Mesenchymal stem cell (in vitro differentiated cells and primary cell): ENCODE measurements around the gene MRPL1.
"Not testable (repeated sequence)": the region's sequence is repeated elsewhere in the genome, so short reads cannot be mapped to it uniquely, and the experiment has no call there.

Experiments used
- DNase-seq: peaks from one replicate; pipeline ENCODE4 v3.0.0-alpha.2; 2013
- H2AFZ ChIP-seq: one replicate; pipeline ENCODE4 v1.6.1; 2013; ENCODE audit warnings: low read depth, mild to moderate bottlenecking, control low read depth, inconsistent platforms, low read length, moderate library complexity
- H2AK5ac ChIP-seq: 2 replicates; pipeline ENCODE4 v1.6.1; 2013; ENCODE audit warnings: low read length, moderate library complexity, mild to moderate bottlenecking, inconsistent platforms; ENCODE audit not compliant: severe bottlenecking
- H2BK120ac ChIP-seq: one replicate; pipeline ENCODE4 v1.6.1; 2013; ENCODE audit warnings: low read depth, mild to moderate bottlenecking, inconsistent platforms, low read length, moderate library complexity
- H2BK12ac ChIP-seq, 2 experiments: one replicate each; pipeline ENCODE4 v1.6.1; 2013; ENCODE audit warnings: inconsistent platforms in 2 of 2, low read length in 2 of 2, mild to moderate bottlenecking in 2 of 2, moderate library complexity in 2 of 2, control low read depth in 1 of 2
- H2BK15ac ChIP-seq: one replicate; pipeline ENCODE4 v1.6.1; 2013; ENCODE audit warnings: mild to moderate bottlenecking, low read depth, inconsistent platforms; ENCODE audit not compliant: poor library complexity, severe bottlenecking
- H2BK5ac ChIP-seq: 2 replicates; pipeline ENCODE4 v1.6.1; 2013; ENCODE audit warnings: low read depth, mild to moderate bottlenecking, low read length, control low read depth, inconsistent platforms; ENCODE audit not compliant: poor library complexity, severe bottlenecking
- H3K14ac ChIP-seq, 2 experiments: one replicate each; pipeline ENCODE4 v1.6.1; 2013; ENCODE audit warnings: inconsistent platforms in 2 of 2, low read length in 2 of 2, control low read depth in 1 of 2, mild to moderate bottlenecking in 1 of 2, moderate library complexity in 1 of 2
- H3K18ac ChIP-seq, 2 experiments: one replicate each; pipeline ENCODE4 v1.6.1; 2013; ENCODE audit warnings: inconsistent platforms in 2 of 2, low read length in 2 of 2, control low read depth in 1 of 2, low read depth in 1 of 2, mild to moderate bottlenecking in 1 of 2
- H3K23ac ChIP-seq, 2 experiments: one replicate each; pipeline ENCODE4 v1.6.1; 2013; ENCODE audit warnings: inconsistent platforms in 2 of 2, low read length in 2 of 2, mild to moderate bottlenecking in 2 of 2, moderate library complexity in 2 of 2, control low read depth in 1 of 2
- H3K27ac ChIP-seq: 2 replicates; pipeline ENCODE4 v1.5.1; 2013; ENCODE audit warnings: mild to moderate bottlenecking, moderate library complexity, low read length, control low read depth, inconsistent platforms; ENCODE audit not compliant: poor library complexity, severe bottlenecking
- H3K27me3 ChIP-seq, 2 experiments: 2 replicates each; pipeline versions ENCODE4 v1.6.1 to v1.7.0; 2013; ENCODE audit warnings: low read length in 2 of 2, mild to moderate bottlenecking in 2 of 2, moderate library complexity in 2 of 2, control low read depth in 1 of 2, inconsistent platforms in 1 of 2; ENCODE audit not compliant: control insufficient read depth in 1 of 2, insufficient read depth in 1 of 2
- H3K36me3 ChIP-seq, 2 experiments: 2 replicates each; pipeline versions ENCODE4 v1.6.1 to v1.7.0; 2013; ENCODE audit warnings: low read length in 2 of 2, control low read depth in 1 of 2, inconsistent platforms in 1 of 2, low read depth in 1 of 2, mild to moderate bottlenecking in 1 of 2; ENCODE audit not compliant: insufficient read depth in 2 of 2, control insufficient read depth in 1 of 2
- H3K4ac ChIP-seq, 2 experiments: one replicate each; pipeline ENCODE4 v1.6.1; 2013; ENCODE audit warnings: inconsistent platforms in 2 of 2, low read length in 2 of 2, mild to moderate bottlenecking in 2 of 2, moderate library complexity in 2 of 2, control low read depth in 1 of 2, low read depth in 1 of 2
- H3K4me1 ChIP-seq: 2 replicates; pipeline ENCODE4 v1.6.1; 2013; ENCODE audit warnings: low read depth, low read length, control low read depth; ENCODE audit not compliant: control insufficient read depth, insufficient read depth
- H3K4me2 ChIP-seq: 2 replicates; pipeline ENCODE4 v1.6.1; 2013; ENCODE audit warnings: low read length, mild to moderate bottlenecking, inconsistent platforms; ENCODE audit not compliant: poor library complexity, severe bottlenecking
- H3K4me3 ChIP-seq, 2 experiments: 2 replicates each; pipeline versions ENCODE4 v1.5.1 to v1.7.0; 2013; ENCODE audit warnings: low read length in 2 of 2, mild to moderate bottlenecking in 2 of 2, control low read depth in 1 of 2, low read depth in 1 of 2; ENCODE audit not compliant: insufficient read depth in 1 of 2
- H3K79me1 ChIP-seq: replicated peaks from 2 replicates; pipeline ENCODE4 v1.6.1; 2013; ENCODE audit warnings: mild to moderate bottlenecking, control low read depth, low read length, inconsistent platforms; ENCODE audit not compliant: poor library complexity, severe bottlenecking
- H3K9ac ChIP-seq: 2 replicates; pipeline ENCODE4 v1.7.0; 2013; ENCODE audit warnings: mild to moderate bottlenecking, low read length, moderate library complexity
- H3K9me3 ChIP-seq: 2 replicates; pipeline ENCODE4 v1.7.0; 2013; ENCODE audit warnings: mild to moderate bottlenecking, low read length; ENCODE audit not compliant: control insufficient read depth
- H4K8ac ChIP-seq: one replicate; pipeline ENCODE4 v1.6.1; 2013; ENCODE audit warnings: inconsistent platforms, mild to moderate bottlenecking, low read length, moderate library complexity
- H4K91ac ChIP-seq: one replicate; pipeline ENCODE4 v1.6.1; 2013; ENCODE audit warnings: mild to moderate bottlenecking, low read length, inconsistent platforms
- WGBS: methylation state at CpG from one replicate; pipeline ENCODE4 v1.1.7; 2013; ENCODE audit warnings: mixed read lengths; 5-methylcytosine and 5-hydroxymethylcytosine counted together

Gene MRPL1

DNA sequence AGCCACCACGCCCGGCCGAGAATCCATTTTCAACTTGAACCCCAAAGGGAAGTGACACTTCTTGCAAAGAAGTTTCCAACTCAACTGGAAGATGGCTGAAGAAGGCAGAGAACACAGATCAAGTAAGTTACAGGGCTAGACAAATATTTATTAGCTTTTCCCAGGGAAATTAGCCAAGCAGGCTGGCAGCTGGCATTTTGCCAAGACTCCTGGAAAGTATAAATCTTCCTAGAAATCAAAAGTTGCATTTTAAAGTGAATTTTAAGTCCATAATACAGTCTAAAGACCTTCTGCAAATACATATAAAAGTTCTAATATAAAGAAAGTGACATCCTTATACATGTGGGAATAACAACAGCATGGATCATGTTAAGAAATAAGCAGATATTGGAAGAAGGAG lies 3.4 kb upstream of the MRPL1 start:
- Histone ChIP-seq H3K4me3 (no peak overlapping the region), H3K27ac (no peak overlapping the region), H2AK5ac (no peak overlapping the region), H4K91ac (no peak overlapping the region), H2BK12ac (no peak overlapping the region), H3K79me1 (no peaks in the 10 kb centered on the region), H3K9me3 (no peaks in the 10 kb centered on the region), H4K8ac (no peak overlapping the region), H3K14ac (no peak overlapping the region), H3K36me3 (no peaks in the 10 kb centered on the region), H3K23ac (no peak overlapping the region), H2AFZ (no peak overlapping the region), H2BK120ac (no peak overlapping the region), H3K4me1 (no peaks in the 10 kb centered on the region), H2BK15ac (no peak overlapping the region), H3K18ac (no peak overlapping the region), H2BK5ac (no peak overlapping the region), H3K4ac (no peak overlapping the region), H3K4me2 (no peak overlapping the region), H3K9ac (no peak overlapping the region), H3K27me3 (no peaks in the 10 kb centered on the region)
- WGBS, result 100% methylated on average over 2 of the region's 3 CpGs
- DNase-seq, result no peak

GRCh38 chr4:77861495-77861894 lies 1.1 kb upstream of the MRPL1 start:
- Histone ChIP-seq H3K4ac (no peak overlapping the region), H2BK120ac (no peak overlapping the region), H2BK12ac (no peak overlapping the region), H3K27me3 (no peaks in the 10 kb centered on the region), H3K79me1 (peaks cover 8% of the 10 kb centered on the region), H3K4me1 (peaks cover 2% of the 10 kb centered on the region), H3K23ac (no peak overlapping the region), H3K18ac (no peak overlapping the region), H2AFZ (no peak overlapping the region), H2BK15ac (no peak overlapping the region), H3K4me2 (no peak overlapping the region), H2BK5ac (no peak overlapping the region), H3K14ac (no peak overlapping the region), H4K91ac (no peak overlapping the region), H3K27ac (no peak overlapping the region), H3K4me3 (peak overlapping the region in 1 of 2 experiments; percentile 98), H2AK5ac (no peak overlapping the region), H3K36me3 (peaks cover 0 to 2% of the 10 kb centered on the region in 2 experiments), H4K8ac (no peak overlapping the region), H3K9ac (peak overlapping the region; percentile 100), H3K9me3 (no peaks in the 10 kb centered on the region)
- WGBS, result 95% methylated on average over 1 of the region's 1 CpG
- DNase-seq, result no peak

- Histone ChIP-seq H3K4me3 (peak overlapping the region; percentile 40 to 98), H3K4me2 (peak overlapping the region; percentile 49), H3K27ac (peak overlapping the region; percentile 95), H3K9ac (peak overlapping the region; percentile 100)
- H2BK15ac ChIP-seq, H3K14ac ChIP-seq, H4K8ac ChIP-seq, H4K91ac ChIP-seq, H2BK12ac ChIP-seq, H3K79me1 ChIP-seq, H2BK5ac ChIP-seq, H3K27me3 ChIP-seq, H3K36me3 ChIP-seq, H3K18ac ChIP-seq, DNase-seq, H3K4ac ChIP-seq, H3K4me1 ChIP-seq, H2AK5ac ChIP-seq, H3K23ac ChIP-seq, H2BK120ac ChIP-seq, H2AFZ ChIP-seq, H3K9me3 ChIP-seq: not testable (repeated sequence)
- WGBS, result 55% methylated on average over 14 of the region's 14 CpGs
Measured at GRCh38 chr4:77863341-77863740, 711 bp downstream of the MRPL1 start.

DNA sequence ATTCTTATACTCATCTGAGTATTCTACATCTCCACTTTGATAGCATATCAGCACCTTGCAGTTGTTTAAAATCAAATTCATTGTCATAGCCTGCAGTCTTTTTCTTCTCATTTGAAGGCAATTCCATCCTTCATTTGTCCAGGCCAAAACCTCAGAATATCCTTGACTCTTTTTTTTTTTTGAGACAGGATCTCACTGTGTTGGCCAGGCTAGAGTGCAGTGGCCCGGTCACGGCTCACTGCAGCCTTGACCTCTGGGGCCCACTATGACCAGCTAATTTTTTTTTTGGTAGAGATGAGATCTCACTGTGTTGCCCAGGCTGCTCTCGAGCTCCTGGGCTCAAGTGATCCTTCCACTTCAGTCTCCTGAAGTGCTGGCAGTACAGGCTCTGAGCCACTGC lies 2.6 kb downstream of the MRPL1 start:
- H3K36me3 ChIP-seq, result peaks cover 2 to 6% of the 10 kb centered on the region in 2 experiments
- H3K18ac ChIP-seq, result no peak overlapping the region
- no peak overlapping the region for H3K23ac ChIP-seq
- H3K4me2 ChIP-seq, result no peak overlapping the region
- no peak overlapping the region for H2BK120ac ChIP-seq
- H4K8ac ChIP-seq, result no peak overlapping the region
- no peak for DNase-seq
- H2BK5ac ChIP-seq, result no peak overlapping the region
- H3K27ac ChIP-seq, result no peak overlapping the region
- H3K14ac ChIP-seq, result no peak overlapping the region
- no peak overlapping the region for H3K9ac ChIP-seq
- peaks cover 2% of the 10 kb centered on the region for H3K4me1 ChIP-seq
- H2BK15ac ChIP-seq, result no peak overlapping the region
- no peak overlapping the region for H2BK12ac ChIP-seq
- no peak overlapping the region for H3K4ac ChIP-seq
- no peak overlapping the region for H2AFZ ChIP-seq
- H3K79me1 ChIP-seq, result peaks cover 12% of the 10 kb centered on the region
- WGBS, result 98% methylated on average over 3 of the region's 3 CpGs
- no peak overlapping the region for H3K4me3 ChIP-seq
- H3K9me3 ChIP-seq, result no peaks in the 10 kb centered on the region
- H3K27me3 ChIP-seq, result no peaks in the 10 kb centered on the region
- H4K91ac ChIP-seq, result no peak overlapping the region
- no peak overlapping the region for H2AK5ac ChIP-seq
